HepG2 (cell line): ENCODE data around the gene ZNF683. TPM values are rescaled to one million over a fixed set of nuclear protein-coding genes. Genes with fewer than 3 reads are reported as not detected.

Experiments
- BRD4 ChIP-seq: sonication (generic); formaldehyde crosslinking; IDR thresholded peaks from 2 replicates; pipeline ENCODE4 v1.4.0; 2020; ENCODE audit warnings: missing genetic modification reagents
- CENPBD1 ChIP-seq: sonication (generic); formaldehyde crosslinking; IDR thresholded peaks from 2 replicates; pipeline ENCODE4 v1.8.0; 2022; ENCODE audit warnings: missing genetic modification reagents, low read depth, mild to moderate bottlenecking, borderline replicate concordance
- EEA1 ChIP-seq: sonication (generic); formaldehyde crosslinking; IDR thresholded peaks from 2 replicates; pipeline ENCODE4 v1.5.1; 2020; ENCODE audit warnings: mild to moderate bottlenecking, missing genetic modification reagents, borderline replicate concordance
- EP300 ChIP-seq, 3 experiments: sonication (generic) in 1 of 3; formaldehyde crosslinking in 1 of 3; IDR thresholded peaks; 2 replicates each; pipeline versions ENCODE4 v1.5.1 to v1.6.1; 2011 to 2020; ENCODE audit warnings: low read depth in 2 of 3, low read length in 2 of 3, borderline replicate concordance in 1 of 3, improper control_type of control experiment in 1 of 3, mild to moderate bottlenecking in 1 of 3, missing genetic modification reagents in 1 of 3, moderate library complexity in 1 of 3
- GFI1 ChIP-seq: sonication (generic); formaldehyde crosslinking; IDR thresholded peaks from 2 replicates; pipeline ENCODE4 v1.5.0; 2020; ENCODE audit warnings: missing genetic modification reagents, mild to moderate bottlenecking, borderline replicate concordance
- HDAC2 ChIP-seq: sonication (generic); formaldehyde crosslinking; IDR thresholded peaks from 2 replicates; pipeline ENCODE4 v1.4.0; 2020; ENCODE audit warnings: missing genetic modification reagents
- HMG20A ChIP-seq: IDR thresholded peaks from 2 replicates; pipeline ENCODE4 v1.6.1; 2016; ENCODE audit warnings: borderline replicate concordance
- JUND ChIP-seq: sonication (generic); formaldehyde crosslinking; IDR thresholded peaks from 2 replicates; pipeline ENCODE4 v1.8.0; 2022; ENCODE audit warnings: mild to moderate bottlenecking, missing genetic modification reagents
- MLXIP ChIP-seq: sonication (generic); formaldehyde crosslinking; IDR thresholded peaks from 2 replicates; pipeline ENCODE4 v1.9.0; 2021; ENCODE audit warnings: missing genetic modification reagents, borderline replicate concordance
- NCOA1 ChIP-seq: sonication (generic); formaldehyde crosslinking; IDR thresholded peaks from 2 replicates; pipeline ENCODE4 v1.9.0; 2021; ENCODE audit warnings: missing genetic modification reagents
- NFRKB ChIP-seq: fragments of 450-650 bp; IDR thresholded peaks from 2 replicates; pipeline ENCODE4 v1.6.1; 2017
- NR2C2 ChIP-seq: sonication (generic); formaldehyde crosslinking; IDR thresholded peaks from 2 replicates; pipeline ENCODE4 v1.4.0; 2020; ENCODE audit warnings: missing genetic modification reagents, mild to moderate bottlenecking, moderate library complexity, borderline replicate concordance
- PTBP1 ChIP-seq: fragments of 200-400 bp; formaldehyde crosslinking; IDR thresholded peaks from 2 replicates; pipeline ENCODE4 v1.6.1; 2018; ENCODE audit warnings: low read length, low read depth; ENCODE audit not compliant: poor library complexity, severe bottlenecking
- REPIN1 ChIP-seq: sonication (generic); formaldehyde crosslinking; IDR thresholded peaks from 2 replicates; pipeline ENCODE4 v1.8.0; 2022; ENCODE audit warnings: missing genetic modification reagents, low read depth, mild to moderate bottlenecking, borderline replicate concordance
- RFX3 ChIP-seq: IDR thresholded peaks from 2 replicates; pipeline ENCODE4 v1.6.1; 2016; ENCODE audit warnings: missing biosample characterization, missing genetic modification reagents
- SNAPC5 ChIP-seq: sonication (generic); formaldehyde crosslinking; IDR thresholded peaks from 2 replicates; pipeline ENCODE4 v1.8.1; 2023; ENCODE audit warnings: mild to moderate bottlenecking, missing genetic modification reagents, borderline replicate concordance
- TGIF2 ChIP-seq: IDR thresholded peaks from 2 replicates; pipeline ENCODE4 v1.6.1; 2016; ENCODE audit warnings: control low read depth, missing compliant biosample characterization
- WIZ ChIP-seq: sonication (generic); formaldehyde crosslinking; IDR thresholded peaks from 2 replicates; pipeline ENCODE4 v1.5.1; 2020; ENCODE audit warnings: mild to moderate bottlenecking, missing genetic modification reagents
- YY1 ChIP-seq: IDR thresholded peaks from 2 replicates; pipeline ENCODE4 v1.6.1; 2011; ENCODE audit warnings: low read length, low read depth, moderate library complexity, mild to moderate bottlenecking; ENCODE audit not compliant: insufficient read depth, insufficient replicate concordance
- ZNF101 ChIP-seq: sonication (generic); formaldehyde crosslinking; IDR thresholded peaks from 2 replicates; pipeline ENCODE4 v1.4.0; 2020; ENCODE audit warnings: mild to moderate bottlenecking, low read depth, missing genetic modification reagents, borderline replicate concordance
- ZNF12 ChIP-seq: sonication (generic); formaldehyde crosslinking; IDR thresholded peaks from 2 replicates; pipeline ENCODE4 v1.5.0; 2020; ENCODE audit warnings: missing genetic modification reagents
- ZNF251 ChIP-seq: sonication (generic); formaldehyde crosslinking; IDR thresholded peaks from 2 replicates; pipeline ENCODE4 v1.9.0; 2021; ENCODE audit warnings: mild to moderate bottlenecking, missing genetic modification reagents
- ZNF292 ChIP-seq: sonication (generic); formaldehyde crosslinking; IDR thresholded peaks from 2 replicates; pipeline ENCODE4 v1.8.1; 2022; ENCODE audit warnings: mild to moderate bottlenecking, low read depth, missing genetic modification reagents, borderline replicate concordance
- ZNF44 ChIP-seq: sonication (generic); formaldehyde crosslinking; IDR thresholded peaks from 2 replicates; pipeline ENCODE4 v1.5.1; 2020; ENCODE audit warnings: mild to moderate bottlenecking, missing genetic modification reagents
- ZNF607 ChIP-seq: sonication (generic); formaldehyde crosslinking; IDR thresholded peaks from 2 replicates; pipeline ENCODE4 v1.5.1; 2020; ENCODE audit warnings: missing genetic modification reagents, mild to moderate bottlenecking, borderline replicate concordance
- ZNF737 ChIP-seq: sonication (generic); formaldehyde crosslinking; IDR thresholded peaks from 2 replicates; pipeline ENCODE4 v1.5.0; 2020; ENCODE audit warnings: missing genetic modification reagents, mild to moderate bottlenecking, borderline replicate concordance
- ZSCAN25 ChIP-seq: sonication (generic); formaldehyde crosslinking; IDR thresholded peaks from 2 replicates; pipeline ENCODE4 v1.8.0; 2022; ENCODE audit warnings: mild to moderate bottlenecking, missing genetic modification reagents
- polyA plus RNA-seq, 8 experiments: library from polyadenylated mRNA; depleted of rRNA in 3 of 8; stranded (reverse) in 7 of 8; unstranded in 1 of 8; fragments of >200 nt; fragmentation: Illumina TruSeq in 4 of 8; extraction: Trizol in 4 of 8; gene quantifications; 2 replicates each; pipeline versions ENCODE4 v1.2.1 to v1.2.3, GENCODE V29; 2011 to 2016; ENCODE audit warnings: low read depth in 4 of 8, missing spikeins in 1 of 8, mixed read lengths in 1 of 8; ENCODE audit not compliant: insufficient read depth in 1 of 8
- total RNA-seq, 5 experiments: library from RNA; depleted of rRNA; stranded (reverse); fragments of >200 nt; fragmentation: Illumina TruSeq; extraction: Trizol; gene quantifications; 2 replicates each; pipeline ENCODE4 v1.2.3, GENCODE V29; 2016; ENCODE audit warnings: low read depth in 1 of 5

The ZNF683 gene
- total and polyA plus RNA-seq, 2 of the 13 experiments (the other 11 are each of a cell fraction or from before 2014, with no cell fraction given), result not detected

- peak; percentile 97 to 99 for TF ChIP-seq EP300 (IDR thresholded peaks at IDR 0.05; ENCODE audit: low read depth in 2 of 2, low read length in 2 of 2)
- peak; percentile 98 for TF ChIP-seq EP300 (CRISPR knock-in tag; IDR thresholded peaks at IDR 0.05; ENCODE audit: borderline replicate concordance)
- no peak for TF ChIP-seq RFX3 (CRISPR knock-in tag)
- TF ChIP-seq TGIF2, result no peak; the same call in 1 of the 2 replicates
- TF ChIP-seq NFRKB, result peak; percentile 32; the same call in 1 of the 2 replicates
- TF ChIP-seq ZNF737 (CRISPR knock-in tag), result no peak
- TF ChIP-seq HDAC2 (CRISPR knock-in tag), result peak; percentile 89
- peak; percentile 69; the same call in 1 of the 2 replicates for TF ChIP-seq ZNF607 (CRISPR knock-in tag)
- peak; percentile 88; the same call in 1 of the 2 replicates for TF ChIP-seq ZNF292 (CRISPR knock-in tag)
- no peak for TF ChIP-seq ZNF44 (CRISPR knock-in tag)
- TF ChIP-seq MLXIP, result no peak
- no peak for TF ChIP-seq ZNF251 (CRISPR knock-in tag)
- peak; percentile 42; the same call in 1 of the 2 replicates for TF ChIP-seq GFI1 (CRISPR knock-in tag)
- no peak for TF ChIP-seq ZNF101 (CRISPR knock-in tag)
- TF ChIP-seq HMG20A, result peak; percentile 70; the same call in 1 of the 2 replicates
- TF ChIP-seq ZNF12 (CRISPR knock-in tag), result peak; percentile 88
- TF ChIP-seq PTBP1, result no peak
- no peak for TF ChIP-seq WIZ (CRISPR knock-in tag)
- TF ChIP-seq NCOA1 (CRISPR knock-in tag), result no peak; the same call in 1 of the 2 replicates
- peak; percentile 86 for TF ChIP-seq NR2C2
- TF ChIP-seq EEA1 (CRISPR knock-in tag), result no peak
- peak; percentile 96 for TF ChIP-seq JUND (CRISPR knock-in tag)
- peak; percentile 67 for TF ChIP-seq YY1
- no peak for TF ChIP-seq CENPBD1 (CRISPR knock-in tag)
- peak; percentile 53; the same call in 1 of the 2 replicates for TF ChIP-seq SNAPC5 (CRISPR knock-in tag)
- peak; percentile 84 for TF ChIP-seq ZSCAN25 (CRISPR knock-in tag)
- TF ChIP-seq BRD4 (CRISPR knock-in tag), result peak; percentile 87; the same call in 1 of the 2 replicates
- peak; percentile 97 for TF ChIP-seq REPIN1 (CRISPR knock-in tag)
Observed at GRCh38 chr1:26350701-26351589, 21.6 kb downstream of the ZNF683 start (continued).
